SK-N-MC (cell line): Measurements from ENCODE around the gene MRPS6.

Source experiments
- EZH2 ChIP-seq: fragments of 200-600 bp; sonication (generic); IDR thresholded peaks from one replicate; pipeline ENCODE4 v1.6.1; 2017; ENCODE audit warnings: antibody characterized with exemption
- POLR2AphosphoS5 ChIP-seq: IDR thresholded peaks from 2 replicates; pipeline ENCODE4 v1.6.1; 2012; ENCODE audit warnings: mild to moderate bottlenecking, low read depth, low read length, borderline replicate concordance

DNA sequence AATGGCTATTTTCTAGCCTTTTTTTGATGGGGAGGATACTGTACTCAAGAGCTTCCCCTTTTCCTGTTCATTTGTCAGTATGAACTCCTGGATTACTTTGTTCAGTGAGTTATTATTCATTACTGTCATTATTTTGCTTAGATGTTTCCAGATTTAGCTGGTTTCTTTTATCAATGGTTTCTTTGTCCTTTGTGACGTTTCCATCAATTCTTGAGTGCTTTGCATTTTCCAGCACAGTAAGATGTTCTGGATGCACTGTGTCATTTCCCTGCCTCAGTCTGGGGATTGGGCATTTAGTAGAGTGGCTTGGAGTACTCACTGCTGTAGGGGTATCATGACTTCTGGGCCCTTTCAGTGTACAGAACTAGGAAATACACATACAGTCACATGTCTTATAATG, 34.2 kb downstream of the MRPS6 start:
- TF ChIP-seq EZH2 (no peak), POLR2AphosphoS5 (no peak)
